ENCODE measurements around the gene FIGLA. TPM values are rescaled to one million over a fixed set of nuclear protein-coding genes. Genes with fewer than 3 reads are reported as not detected.
"Not testable (repeated sequence)": the region's sequence is repeated elsewhere in the genome, so short reads cannot be mapped to it uniquely, and the experiment has no call there.

FIGLA gene
- total RNA-seq, 1 experiment from 2014 or later, result not detected

DNA sequence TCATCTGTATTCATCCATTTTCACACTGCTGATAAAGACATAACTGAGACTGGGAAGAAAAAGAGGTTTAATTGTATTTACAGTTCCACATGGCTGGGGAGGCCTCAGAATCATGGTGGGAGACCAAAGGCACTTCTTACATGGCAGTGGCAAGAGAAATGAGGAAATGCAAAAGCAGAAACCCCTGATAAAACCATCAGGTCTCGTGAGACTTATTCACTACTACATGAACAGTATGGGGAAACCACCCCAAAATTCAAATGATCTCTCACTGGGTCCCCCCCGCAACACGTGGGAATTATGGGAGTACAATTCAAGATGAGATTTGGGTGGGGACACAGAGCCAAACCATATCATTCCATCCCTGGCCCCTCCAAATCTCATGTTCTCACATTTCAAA, 7.6 kb upstream of the FIGLA start:
- not testable (repeated sequence) for DNase-seq (ENCODE audit: low read depth in 1 of 2, low spot score in 2 of 2); H3K4me1 ChIP-seq (replicated peaks); H3K4me3 ChIP-seq; H3K36me3 ChIP-seq; H3K9me3 ChIP-seq (replicated peaks); H3K27ac ChIP-seq
- H3K27me3 ChIP-seq (replicated peaks), result peaks cover 12% of the 10 kb centered on the region

DNA sequence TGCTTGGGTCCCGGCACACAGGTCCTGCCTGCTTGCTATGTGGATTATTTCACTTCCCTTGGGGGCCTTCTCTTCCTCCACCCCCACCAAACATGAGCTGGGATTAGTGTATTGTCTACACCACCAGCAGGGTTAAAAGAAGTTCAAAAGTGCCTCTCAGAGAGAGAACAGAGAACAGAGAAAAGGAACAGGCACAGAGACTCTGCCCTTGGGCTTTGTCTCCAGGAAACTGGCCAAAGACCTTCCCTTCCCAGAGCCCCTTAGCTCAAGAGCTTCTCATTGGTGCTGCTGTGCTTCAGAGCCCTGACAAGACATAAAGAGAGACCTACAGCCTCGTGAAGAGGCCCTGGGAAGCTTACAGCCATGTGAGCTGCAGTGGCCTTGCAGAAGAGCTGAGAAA, 7.1 kb upstream of the FIGLA start:
- Histone ChIP-seq H3K4me1 (replicated peaks) (no peaks in the 10 kb centered on the region), H3K4me3 (no peak overlapping the region), H3K36me3 (no peaks in the 10 kb centered on the region), H3K9me3 (replicated peaks) (no peaks in the 10 kb centered on the region), H3K27ac (no peak overlapping the region), H3K27me3 (replicated peaks) (peaks cover 14% of the 10 kb centered on the region)
- no peak for DNase-seq (ENCODE audit: low read depth in 1 of 2, low spot score in 2 of 2)

DNA sequence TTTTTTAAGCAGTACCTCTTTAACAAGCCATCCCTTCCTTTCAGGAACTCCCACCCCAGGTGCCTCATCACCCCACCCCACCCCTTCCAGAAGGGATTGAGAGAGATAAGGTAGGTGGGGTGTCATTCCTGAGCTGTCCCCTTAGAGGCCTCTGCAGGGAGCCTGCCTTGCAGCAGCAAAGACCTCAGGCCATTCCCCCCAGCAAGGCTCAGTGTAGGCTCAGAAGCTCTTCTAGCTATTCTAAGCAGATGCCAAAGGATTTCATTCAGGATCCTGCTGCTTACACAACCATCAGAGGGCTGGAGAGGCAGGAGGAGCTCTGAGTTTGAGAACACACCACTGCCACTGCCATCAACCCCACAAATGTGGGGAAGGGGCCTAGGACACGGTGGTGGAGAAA, 5.8 kb upstream of the FIGLA start:
- Histone ChIP-seq H3K4me1 (replicated peaks) (no peaks in the 10 kb centered on the region), H3K27ac (no peak overlapping the region), H3K4me3 (no peak overlapping the region), H3K9me3 (replicated peaks) (no peaks in the 10 kb centered on the region), H3K27me3 (replicated peaks) (peaks cover 16% of the 10 kb centered on the region), H3K36me3 (no peaks in the 10 kb centered on the region)
- DNase-seq (ENCODE audit: low read depth in 1 of 2, low spot score in 2 of 2), result no peak

DNA sequence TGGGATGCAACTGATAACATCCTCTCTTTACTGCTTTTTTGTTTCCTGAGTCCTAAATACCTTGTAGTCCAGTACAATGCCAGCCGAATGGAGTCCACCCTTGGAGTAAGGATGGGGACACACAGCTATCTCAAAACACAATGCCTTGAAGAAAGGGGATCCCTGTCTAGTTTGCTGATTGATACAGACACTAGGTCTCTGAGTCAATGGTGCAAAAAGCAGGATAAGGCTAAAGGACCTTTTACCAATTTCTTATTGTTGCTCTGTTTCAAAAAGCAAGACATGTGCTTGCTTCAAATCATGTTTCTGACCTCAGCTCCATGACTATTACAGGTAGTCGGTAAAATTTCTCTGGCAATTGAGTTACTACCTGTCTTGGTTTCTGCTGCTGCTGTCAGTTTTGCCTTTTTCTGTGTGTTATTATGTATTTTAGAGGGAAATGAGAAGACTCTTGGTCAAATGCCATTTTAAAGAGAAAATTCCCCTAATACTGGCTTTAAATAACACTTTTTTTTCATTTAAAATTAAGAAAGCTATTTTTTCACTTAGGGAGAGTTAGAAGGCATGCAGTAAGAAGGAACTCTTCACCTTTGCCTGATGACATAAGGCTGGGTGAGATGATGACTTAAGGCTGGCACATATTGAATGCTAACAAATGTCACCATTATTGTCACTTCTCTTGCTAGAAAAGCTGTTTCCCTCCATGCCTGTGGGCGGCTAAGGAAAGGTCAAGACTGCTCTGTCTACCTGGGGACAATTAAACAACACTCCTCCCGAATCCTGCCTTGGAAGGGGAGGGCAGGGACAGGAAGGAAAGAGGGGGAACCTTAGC, 4.9 kb upstream of the FIGLA start:
- no peaks in the 10 kb centered on the region for H3K9me3 ChIP-seq (replicated peaks)
- H3K4me1 ChIP-seq (replicated peaks), result no peaks in the 10 kb centered on the region
- H3K27me3 ChIP-seq (replicated peaks), result peaks cover 23% of the 10 kb centered on the region
- no peak overlapping the region for H3K27ac ChIP-seq
- no peaks in the 10 kb centered on the region for H3K36me3 ChIP-seq
- no peak overlapping the region for H3K4me3 ChIP-seq
- DNase-seq (ENCODE audit: low read depth in 1 of 2, low spot score in 2 of 2), result no peak

DNA sequence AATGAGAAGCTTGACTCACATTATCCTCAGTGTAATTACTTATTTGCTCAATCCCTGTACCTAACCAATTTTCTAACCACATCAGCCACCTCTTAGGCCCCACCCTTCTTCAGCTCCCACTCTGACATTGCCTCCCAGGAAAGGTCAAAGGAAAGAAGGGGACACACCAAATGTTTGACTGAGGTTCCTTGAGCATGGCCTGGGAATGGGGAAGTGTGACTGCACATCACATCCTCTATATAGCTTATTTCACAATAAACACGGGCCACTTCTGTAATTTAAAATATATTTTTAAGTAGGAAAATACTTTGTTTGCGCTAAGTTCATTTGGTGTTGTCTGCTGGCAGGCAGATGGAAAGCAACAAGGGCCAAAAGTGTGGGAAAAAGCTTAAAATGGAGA, 3.0 kb upstream of the FIGLA start:
- DNase-seq (ENCODE audit: low read depth in 1 of 2, low spot score in 2 of 2), result no peak
- H3K36me3 ChIP-seq, result no peaks in the 10 kb centered on the region
- no peak overlapping the region for H3K4me3 ChIP-seq
- H3K27ac ChIP-seq, result no peak overlapping the region
- H3K4me1 ChIP-seq (replicated peaks), result no peaks in the 10 kb centered on the region
- H3K9me3 ChIP-seq (replicated peaks), result no peaks in the 10 kb centered on the region
- peaks cover 33% of the 10 kb centered on the region for H3K27me3 ChIP-seq (replicated peaks)

DNA sequence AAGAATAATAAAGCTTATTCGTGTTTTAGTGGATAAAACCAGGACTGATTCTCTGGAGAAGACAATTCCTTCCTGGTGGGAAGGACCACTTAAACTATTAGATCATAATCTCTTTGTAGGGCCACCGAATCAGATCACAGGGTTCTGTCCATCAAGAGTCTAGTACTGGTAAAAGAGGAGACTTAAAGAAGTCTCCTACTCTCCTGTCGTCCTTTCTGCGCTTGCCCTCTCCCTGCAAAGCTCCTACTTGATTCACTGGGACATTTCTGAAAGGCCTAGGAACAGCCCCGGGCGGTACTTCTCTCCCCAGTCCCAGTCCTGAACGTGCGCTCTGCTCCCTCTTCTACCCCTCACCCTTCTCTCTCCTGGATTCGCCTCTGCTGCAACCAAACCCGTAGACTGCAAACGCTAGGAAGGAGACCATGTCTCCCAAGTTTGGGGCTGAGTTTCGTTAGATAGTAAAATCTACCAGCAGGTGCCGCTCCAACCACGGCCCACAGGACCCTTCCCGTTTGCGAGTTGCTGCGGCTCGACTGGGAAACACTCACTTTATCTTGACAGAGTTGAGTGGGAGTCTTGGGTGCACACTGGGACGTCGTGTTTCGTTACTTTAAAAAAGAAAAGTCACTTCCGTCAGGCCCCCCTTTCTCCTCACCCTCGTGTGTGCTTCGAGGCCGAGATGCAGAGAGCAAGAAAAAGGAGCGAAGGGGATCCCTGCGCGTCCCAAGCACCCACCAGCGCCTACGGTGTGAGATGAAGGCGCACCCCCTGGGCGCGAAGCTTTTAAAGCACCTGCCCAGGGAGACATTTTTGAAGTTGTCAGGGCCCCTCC, 923 bp downstream of the FIGLA start:
- peaks cover 43% of the 10 kb centered on the region for H3K27me3 ChIP-seq (replicated peaks)
- DNase-seq (ENCODE audit: low read depth in 1 of 2, low spot score in 2 of 2), result peak in 1 of 2 experiments; percentile 7

DNA sequence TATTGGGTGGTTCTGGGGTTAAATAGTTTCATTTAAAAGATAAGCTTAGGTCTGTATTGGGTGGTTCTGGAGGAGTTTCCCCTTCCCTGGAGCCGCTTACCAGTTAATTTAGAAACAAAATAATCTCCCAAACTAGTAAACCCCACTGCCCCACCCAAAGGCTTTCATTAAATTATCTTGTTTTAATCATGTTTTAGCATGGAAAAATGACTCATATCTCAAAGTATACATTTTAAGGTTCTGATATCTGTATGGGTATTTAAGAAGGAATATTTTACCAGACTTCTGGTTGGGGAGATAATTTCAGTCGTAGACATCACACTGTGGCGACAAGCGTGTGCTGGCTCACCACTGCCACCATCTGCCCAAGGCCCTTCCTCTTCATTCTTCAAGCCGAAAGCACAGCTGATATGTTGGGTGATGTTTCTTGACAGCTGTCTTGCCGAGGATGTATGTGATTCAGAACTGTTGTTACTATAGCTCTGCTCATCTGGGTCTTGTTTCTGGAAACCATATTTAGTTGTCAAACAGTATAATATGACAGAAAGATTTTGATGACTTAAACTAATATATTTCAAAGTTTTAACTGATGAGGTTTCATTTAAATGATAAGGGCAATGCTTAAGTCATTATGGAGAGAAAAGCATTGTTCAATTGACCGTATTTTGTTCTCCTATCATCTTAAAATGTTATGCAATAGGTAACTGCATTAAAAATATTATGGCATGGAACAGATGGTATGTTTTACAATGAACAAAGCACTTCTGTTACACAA, 5.1 kb downstream of the FIGLA start:
- no peaks in the 10 kb centered on the region for H3K9me3 ChIP-seq (replicated peaks)
- H3K4me3 ChIP-seq, result no peak overlapping the region
- no peak for DNase-seq (ENCODE audit: low read depth in 1 of 2, low spot score in 2 of 2)
- H3K36me3 ChIP-seq, result no peaks in the 10 kb centered on the region
- no peaks in the 10 kb centered on the region for H3K4me1 ChIP-seq (replicated peaks)
- H3K27me3 ChIP-seq (replicated peaks), result peaks cover 25% of the 10 kb centered on the region
- H3K27ac ChIP-seq, result no peak overlapping the region

More for the DNA sequence above, 923 bp downstream of the FIGLA start:
- Histone ChIP-seq H3K9me3 (replicated peaks) (no peaks in the 10 kb centered on the region), H3K27ac (no peak overlapping the region), H3K36me3 (no peaks in the 10 kb centered on the region), H3K4me1 (replicated peaks) (no peaks in the 10 kb centered on the region), H3K4me3 (no peak overlapping the region)

DNA sequence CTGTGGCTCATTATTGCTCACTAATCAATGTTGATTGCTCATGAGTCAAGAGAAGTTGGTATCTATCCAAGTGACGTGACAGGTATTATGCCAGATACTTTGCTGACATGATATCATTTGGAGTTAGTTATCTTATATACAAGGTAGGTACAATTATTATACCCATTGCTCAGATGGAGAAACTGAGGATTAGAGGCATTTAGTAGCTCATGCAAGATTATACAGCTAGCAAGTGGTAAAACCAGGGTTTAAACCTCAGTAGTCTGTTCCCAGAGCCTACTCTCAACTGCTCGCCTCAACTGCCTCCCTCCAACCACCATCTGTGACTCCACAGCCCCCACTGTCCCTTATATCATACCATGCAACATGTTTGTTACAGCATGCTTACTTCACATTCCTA, 6.1 kb downstream of the FIGLA start:
- Histone ChIP-seq H3K4me1 (replicated peaks) (no peaks in the 10 kb centered on the region), H3K9me3 (replicated peaks) (no peaks in the 10 kb centered on the region), H3K27me3 (replicated peaks) (peaks cover 20% of the 10 kb centered on the region), H3K4me3 (no peak overlapping the region), H3K27ac (no peak overlapping the region), H3K36me3 (no peaks in the 10 kb centered on the region)
- no peak for DNase-seq (ENCODE audit: low read depth in 1 of 2, low spot score in 2 of 2)

DNA sequence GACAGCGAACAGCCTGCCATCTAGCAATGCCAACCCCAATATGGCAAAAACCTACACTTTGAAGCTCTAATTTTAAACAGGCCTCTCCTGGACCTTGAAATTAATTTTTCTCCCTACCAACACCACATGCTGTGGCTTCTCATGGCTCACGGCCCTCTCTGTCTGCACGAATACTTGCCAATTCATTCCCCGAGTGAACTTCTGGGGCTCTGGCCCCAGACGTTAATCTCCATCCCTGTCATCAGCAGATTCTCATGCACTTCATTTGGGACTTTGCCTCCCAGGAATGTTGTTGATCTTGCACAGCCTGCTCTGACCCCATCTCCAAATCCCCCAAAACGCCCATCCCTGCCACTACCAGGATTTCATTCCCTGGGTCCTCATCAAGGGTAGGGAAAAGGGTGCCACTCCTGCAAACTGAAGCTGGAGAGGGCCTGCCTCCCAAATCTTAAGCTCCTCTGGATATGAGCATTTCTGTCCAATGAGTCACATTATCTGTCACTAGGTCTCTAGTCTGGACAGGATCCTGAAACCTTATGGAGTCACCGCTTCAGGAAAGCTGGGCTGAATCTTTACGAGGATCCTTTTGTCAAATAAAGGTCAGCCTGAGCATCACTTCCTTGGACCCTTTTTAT, 10.4 kb downstream of the FIGLA start:
- H3K27me3 ChIP-seq (replicated peaks), result peaks cover 14% of the 10 kb centered on the region
- no peaks in the 10 kb centered on the region for H3K4me1 ChIP-seq (replicated peaks)
- H3K4me3 ChIP-seq, result no peak overlapping the region
- no peak overlapping the region for H3K27ac ChIP-seq
- no peaks in the 10 kb centered on the region for H3K9me3 ChIP-seq (replicated peaks)
- H3K36me3 ChIP-seq, result no peaks in the 10 kb centered on the region
- no peak for DNase-seq (ENCODE audit: low read depth in 1 of 2, low spot score in 2 of 2)

DNA sequence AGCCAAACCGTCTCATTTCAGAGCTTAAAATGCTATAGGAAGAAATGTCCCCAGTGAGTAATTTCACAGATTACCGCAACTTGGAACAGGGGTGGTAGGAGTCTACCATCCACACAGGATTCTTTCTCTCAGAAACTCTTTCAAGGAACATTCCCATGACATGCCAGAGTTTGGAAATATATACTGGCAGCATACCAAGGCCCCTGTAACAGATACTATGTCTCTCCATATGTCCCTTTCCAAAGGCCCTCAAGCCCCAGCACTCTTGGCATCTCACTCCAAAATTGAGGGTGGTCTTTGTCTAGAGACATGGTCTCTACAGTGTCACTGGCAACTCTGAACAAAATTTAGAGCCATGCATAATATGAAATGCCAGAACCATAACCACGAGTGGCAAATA, 11.0 kb downstream of the FIGLA start:
- Histone ChIP-seq H3K36me3 (no peaks in the 10 kb centered on the region), H3K4me1 (replicated peaks) (no peaks in the 10 kb centered on the region), H3K27me3 (replicated peaks) (peaks cover 14% of the 10 kb centered on the region), H3K9me3 (replicated peaks) (no peaks in the 10 kb centered on the region), H3K4me3 (no peak overlapping the region), H3K27ac (no peak overlapping the region)
- no peak for DNase-seq (ENCODE audit: low read depth in 1 of 2, low spot score in 2 of 2)

DNA sequence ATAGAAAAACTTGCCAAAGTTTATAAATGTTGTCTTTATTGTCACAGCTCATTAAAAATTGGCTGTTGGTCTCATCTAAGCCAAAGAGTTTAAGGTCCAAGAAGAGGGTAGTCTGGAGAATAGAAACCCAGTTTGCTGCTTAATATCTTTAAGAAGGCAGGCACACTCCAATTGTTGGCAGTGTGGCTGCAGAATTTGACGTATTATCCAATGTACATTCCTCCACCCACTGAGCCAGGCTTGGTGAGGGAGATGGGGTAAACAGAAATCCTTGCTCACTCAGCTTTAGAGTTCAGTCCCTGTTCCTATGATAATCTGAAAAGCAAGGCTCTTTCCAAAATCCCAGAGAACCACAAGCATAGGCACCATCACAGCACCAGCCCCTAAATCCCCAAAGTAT, 11.8 kb downstream of the FIGLA start:
- H3K4me1 ChIP-seq (replicated peaks), result no peaks in the 10 kb centered on the region
- H3K27ac ChIP-seq, result no peak overlapping the region
- DNase-seq (ENCODE audit: low read depth in 1 of 2, low spot score in 2 of 2), result no peak
- no peaks in the 10 kb centered on the region for H3K36me3 ChIP-seq
- no peak overlapping the region for H3K4me3 ChIP-seq
- H3K27me3 ChIP-seq (replicated peaks), result peaks cover 14% of the 10 kb centered on the region
- no peaks in the 10 kb centered on the region for H3K9me3 ChIP-seq (replicated peaks)

DNA sequence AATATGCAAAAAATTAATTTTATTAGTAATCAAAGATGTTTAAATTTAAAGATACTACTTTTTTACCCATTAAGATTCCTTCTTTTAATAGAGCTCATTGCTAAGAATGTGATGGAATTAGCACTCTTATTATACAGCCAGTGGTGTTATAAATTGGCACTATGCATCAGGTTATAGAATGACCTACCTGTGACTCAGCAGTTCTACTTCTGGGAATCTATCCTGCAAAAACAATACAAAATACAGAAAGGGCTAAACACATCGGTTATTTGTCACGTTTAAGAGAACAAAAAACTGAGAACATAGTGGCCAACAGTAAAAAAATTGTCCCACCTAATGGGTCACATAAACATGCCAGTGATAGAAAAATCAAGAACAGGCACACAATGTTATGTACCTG, 13.0 kb downstream of the FIGLA start:
- Histone ChIP-seq H3K4me3 (no peak overlapping the region), H3K4me1 (replicated peaks) (no peaks in the 10 kb centered on the region), H3K27me3 (replicated peaks) (peaks cover 14% of the 10 kb centered on the region), H3K9me3 (replicated peaks) (no peaks in the 10 kb centered on the region), H3K27ac (no peak overlapping the region), H3K36me3 (no peaks in the 10 kb centered on the region)
- DNase-seq (ENCODE audit: low read depth in 1 of 2, low spot score in 2 of 2), result no peak

DNA sequence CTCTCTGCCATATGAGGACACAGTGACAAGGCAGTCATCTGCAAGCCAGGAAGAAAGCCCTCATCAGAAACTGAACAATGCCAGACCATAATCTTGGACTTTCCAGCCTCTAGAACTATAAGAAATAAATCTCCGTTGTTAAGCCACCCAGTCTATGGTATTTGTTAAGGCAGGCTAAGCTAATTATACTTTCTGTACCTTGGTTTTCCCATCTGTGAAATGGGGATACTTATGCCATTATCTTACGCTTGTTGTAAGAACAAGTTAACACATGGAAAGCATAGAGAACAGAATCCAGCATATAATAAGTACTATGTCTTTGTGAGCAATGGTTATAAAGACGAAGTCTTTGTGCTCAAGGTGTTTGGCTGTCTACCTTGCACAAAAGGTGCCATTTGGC, 14.2 kb downstream of the FIGLA start:
- H3K36me3 ChIP-seq, result no peaks in the 10 kb centered on the region
- H3K27me3 ChIP-seq (replicated peaks), result peaks cover 16% of the 10 kb centered on the region
- H3K9me3 ChIP-seq (replicated peaks), result no peaks in the 10 kb centered on the region
- H3K4me1 ChIP-seq (replicated peaks), result no peaks in the 10 kb centered on the region
- H3K27ac ChIP-seq, result no peak overlapping the region
- H3K4me3 ChIP-seq, result no peak overlapping the region
- no peak for DNase-seq (ENCODE audit: low read depth in 1 of 2, low spot score in 2 of 2)
